ENCODE results near the gene HDAC4. TPM values are rescaled to one million over a fixed set of nuclear protein-coding genes. Genes with fewer than 3 reads are reported as not detected.

The HDAC4 gene
- total and polyA plus RNA-seq, 2 of the 8 experiments (the other 6 are each of a cell fraction or from before 2014, with no cell fraction given): 15.4 to 31.5 TPM

GRCh38 chr2:239193925-239194677 lies 206.7 kb downstream of the HDAC4 start:
- Histone ChIP-seq H3K36me3 (ENCODE audit: control insufficient read depth in 2 of 4, insufficient read depth in 4 of 4, low read length in 3 of 4) (peaks cover 2 to 8% (median 6%) of the 10 kb centered on the region in 4 experiments; a peak in 7 of 8 replicates), H3K79me1 (ENCODE audit: low read depth, low read length) (0 out of 2 replicates have a peak, but pooled peaks cover 5% of the 10 kb centered on the region), H2BK15ac (ENCODE audit: low read length) (no peak overlapping the region), H3K79me2 (ENCODE audit: control insufficient read depth in 1 of 2, insufficient read depth in 2 of 2, low read length in 2 of 2) (no peaks in the 10 kb centered on the region; a peak in 2 of 4 replicates), H3K4ac (replicated peaks; ENCODE audit: insufficient read length, low read depth, low read length) (no peak overlapping the region), H3K4me3 (ENCODE audit: extremely low read depth in 1 of 4, insufficient read depth in 2 of 4, low read depth in 3 of 4, low read length in 4 of 4) (no peak overlapping the region), H3K23me2 (ENCODE audit: low read depth, low read length) (no peaks in the 10 kb centered on the region; the same call in 1 of the 2 replicates), H3K4me1 (replicated peaks in 1 of 4; ENCODE audit: control insufficient read depth in 3 of 4, insufficient read depth in 4 of 4, low read length in 3 of 4) (peaks cover 0 to 4% (median under 1%) of the 10 kb centered on the region in 4 experiments; a peak in 2 of 7 replicates), H3K18ac (ENCODE audit: extremely low read depth, low read length) (no peak overlapping the region), H2AK5ac (ENCODE audit: low read depth, low read length) (no peak overlapping the region), H3K56ac (replicated peaks; ENCODE audit: insufficient read length, low read depth, low read length) (no peak overlapping the region), H4K8ac (ENCODE audit: extremely low read depth, insufficient read depth, low read length) (no peak overlapping the region), H4K91ac (replicated peaks; ENCODE audit: insufficient read length, low read length) (no peak overlapping the region), H3K23ac (ENCODE audit: insufficient read length) (no peak overlapping the region), H2BK120ac (replicated peaks; ENCODE audit: low read depth, low read length) (no peak overlapping the region), H3K14ac (ENCODE audit: insufficient read length) (no peak overlapping the region), H2BK12ac (ENCODE audit: low read depth, low read length) (no peak overlapping the region), H3K4me2 (ENCODE audit: insufficient read depth in 1 of 2, low read depth in 2 of 2, low read length in 2 of 2) (no peak overlapping the region), H3K9ac (replicated peaks in 1 of 4; ENCODE audit: extremely low read depth in 1 of 4, low read depth in 3 of 4, low read length in 3 of 4) (no peak overlapping the region), H2BK5ac (ENCODE audit: low read depth, low read length) (no peak overlapping the region), H2AFZ (ENCODE audit: low read length) (no peak overlapping the region), H4K20me1 (replicated peaks in 1 of 2; ENCODE audit: control insufficient read depth in 1 of 2, insufficient read depth in 2 of 2, low read length in 2 of 2) (peaks cover 2 to 15% of the 10 kb centered on the region in 2 experiments), H3K9me3 (ENCODE audit: insufficient read depth in 2 of 2, low read depth in 1 of 2, low read length in 1 of 2) (peaks cover 0 to 6% of the 10 kb centered on the region in 2 experiments; a peak in 2 of 4 replicates), H3K27ac (ENCODE audit: low read depth, low read length) (no peak overlapping the region), H4K5ac (ENCODE audit: insufficient read length, low read depth, low read length) (no peak overlapping the region), H2BK20ac (ENCODE audit: low read length) (no peak overlapping the region), H3K27me3 (replicated peaks in 1 of 4; ENCODE audit: control insufficient read depth in 3 of 4, extremely low read depth in 1 of 4, insufficient read depth in 3 of 4, low read length in 3 of 4) (no peaks in the 10 kb centered on the region)
- peak; percentile 62 for FAIRE-seq
- ChIA-PET POLR2A (ENCODE audit: partially characterized antibody) (interaction anchor here (0.6 to 1.3 kb wide), 2 partner anchors 208 to 993 kb away, joined by 3 read pairs; no protein-coding TSS in a partner anchor), CTCF (ENCODE audit: partially characterized antibody) (interaction anchor here (0.7 to 4.3 kb wide), 29 partner anchors 8 to 176 kb away, joined by 3 to 39 read pairs (median 4); no protein-coding TSS in a partner anchor)
- DNase-seq (ENCODE audit: low read depth in 1 of 2, low spot score in 2 of 2): peak in 1 of 2 experiments; percentile 55
- WGBS, 2 experiments (ENCODE audit: extremely low coverage in 1 of 2, insufficient coverage in 1 of 2, insufficient read length in 1 of 2, insufficient replicate concordance in 2 of 2, low coverage in 1 of 2, low lambda C conversion rate in 2 of 2, missing lambda C conversion rate in 1 of 2): 92% methylated on average over 17 of the region's 17 CpGs; no CpG with 5 or more reads in 1 of the 2 experiments
- TF ChIP-seq CTBP2 (IDR thresholded peaks at IDR 0.05; ENCODE audit: borderline replicate concordance, insufficient read depth, insufficient read length, low read length): no peak
- TF ChIP-seq ATF3 (IDR thresholded peaks at IDR 0.05; ENCODE audit: insufficient read depth, low read depth, low read length): no peak
- TF ChIP-seq SP2 (IDR thresholded peaks at IDR 0.05; ENCODE audit: low read length): no peak
- no peak for TF ChIP-seq ZNF274 (IDR thresholded peaks at IDR 0.05; ENCODE audit: borderline replicate concordance, extremely low read depth, low read length)
- peak; percentile 49 to 74 (median 69) for TF ChIP-seq CTCF (IDR thresholded peaks at IDR 0.05; ENCODE audit: control extremely low read depth in 1 of 3, insufficient read depth in 1 of 3, low read depth in 1 of 3, low read length in 3 of 3)
- TF ChIP-seq TBP (IDR thresholded peaks at IDR 0.05; ENCODE audit: low read depth, low read length): no peak
- TF ChIP-seq RAD21 (IDR thresholded peaks at IDR 0.05 in 1 of 2, conservative IDR thresholded peaks at IDR 0.05 in 1 of 2; ENCODE audit: low read depth in 2 of 2, low read length in 2 of 2): peak; percentile 53 to 60

All from H1 (cell line).